Myocyte (in vitro differentiated cells): ENCODE data around the gene CDK5. TPM values are rescaled to one million over a fixed set of nuclear protein-coding genes. Genes with fewer than 3 reads are reported as not detected.
"Not testable (repeated sequence)": the region's sequence is repeated elsewhere in the genome, so short reads cannot be mapped to it uniquely, and the experiment has no call there.

Experiments used
- DNase-seq: peaks from one replicate; pipeline ENCODE4 v3.0.0-alpha.2; 2012; ENCODE audit warnings: low read depth
- total RNA-seq: library from RNA; depleted of rRNA; stranded (reverse); fragments of >200 nt; gene quantifications from 2 replicates; pipeline ENCODE4 v1.2.3, GENCODE V29; 2014

CDK5 gene
- total RNA-seq, 1 donor from 2014 or later: 34.0 TPM

- no peak for DNase-seq
These were observed 21.8 kb downstream of the CDK5 start for GRCh38 chr7:151035902-151036301.

DNA sequence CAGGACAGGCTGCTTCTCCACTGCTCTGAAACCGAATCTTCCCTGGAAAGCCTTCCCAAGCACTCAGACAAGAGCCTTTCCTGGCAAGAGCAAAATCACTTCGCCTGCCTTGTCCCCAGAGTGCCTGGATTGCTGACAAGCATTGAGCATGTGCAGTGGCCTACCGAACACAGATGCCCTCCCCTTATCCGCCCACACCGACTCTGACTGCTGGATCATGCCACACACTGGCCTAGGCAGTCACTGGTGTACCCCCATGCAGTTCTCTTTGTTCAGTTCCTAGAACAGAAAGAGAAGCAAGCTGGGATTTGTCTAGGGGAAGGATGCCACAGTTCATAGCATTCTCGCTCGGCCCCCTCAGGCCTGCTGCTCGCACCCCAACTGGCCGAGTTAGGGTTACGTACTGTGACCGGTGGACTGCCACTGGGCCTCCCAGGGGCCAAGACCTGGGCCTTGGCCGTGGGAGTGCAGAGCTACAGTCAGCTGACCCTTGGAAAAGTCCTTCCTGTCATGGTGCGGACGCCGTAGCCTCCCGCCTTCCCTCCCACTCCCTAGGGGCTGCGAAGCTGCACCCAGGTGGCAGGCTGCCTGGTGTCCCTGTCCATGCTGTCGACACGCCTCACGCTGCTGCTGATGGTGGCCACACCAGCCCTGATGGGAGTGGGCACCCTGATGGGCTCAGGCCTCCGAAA lies 22.5 kb downstream of the CDK5 start:
- no peak for DNase-seq

DNA sequence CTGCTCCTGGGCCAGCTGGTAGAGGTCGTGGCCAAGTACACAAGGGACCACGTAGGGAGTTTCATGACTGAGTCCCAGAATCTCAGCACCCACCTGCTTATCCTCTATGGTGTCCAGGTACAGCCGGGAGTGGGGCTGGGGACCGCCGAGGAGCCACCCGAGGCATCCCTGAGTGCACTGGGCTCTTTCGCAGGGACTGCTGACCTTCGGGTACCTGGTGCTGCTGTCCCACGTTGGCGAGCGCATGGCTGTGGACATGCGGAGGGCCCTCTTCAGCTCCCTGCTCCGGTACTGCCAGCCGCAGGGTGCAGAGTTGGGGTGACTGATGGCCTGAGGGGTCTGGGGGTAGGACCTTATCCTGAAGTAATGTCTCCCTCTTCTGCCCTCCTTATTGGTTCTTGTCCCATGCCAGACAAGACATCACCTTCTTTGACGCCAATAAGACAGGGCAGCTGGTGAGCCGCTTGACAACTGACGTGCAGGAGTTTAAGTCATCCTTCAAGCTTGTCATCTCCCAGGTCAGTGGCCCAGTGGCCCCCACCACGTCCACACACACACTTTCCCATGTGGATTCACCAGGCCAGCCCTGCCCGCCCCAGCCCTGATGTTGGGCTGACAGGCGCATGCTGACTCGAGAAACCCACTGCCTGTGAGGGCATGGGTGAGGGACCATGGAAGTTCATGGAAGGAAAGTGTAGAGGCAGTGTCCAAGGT lies 23.2 kb downstream of the CDK5 start:
- DNase-seq: no peak

GRCh38 chr7:151033864-151034249 lies 23.8 kb downstream of the CDK5 start:
- no peak for DNase-seq

- no peak for DNase-seq
These were observed 24.5 kb downstream of the CDK5 start for GRCh38 chr7:151032936-151033863.

GRCh38 chr7:151031011-151031410 lies 26.7 kb downstream of the CDK5 start:
- DNase-seq: no peak

DNA sequence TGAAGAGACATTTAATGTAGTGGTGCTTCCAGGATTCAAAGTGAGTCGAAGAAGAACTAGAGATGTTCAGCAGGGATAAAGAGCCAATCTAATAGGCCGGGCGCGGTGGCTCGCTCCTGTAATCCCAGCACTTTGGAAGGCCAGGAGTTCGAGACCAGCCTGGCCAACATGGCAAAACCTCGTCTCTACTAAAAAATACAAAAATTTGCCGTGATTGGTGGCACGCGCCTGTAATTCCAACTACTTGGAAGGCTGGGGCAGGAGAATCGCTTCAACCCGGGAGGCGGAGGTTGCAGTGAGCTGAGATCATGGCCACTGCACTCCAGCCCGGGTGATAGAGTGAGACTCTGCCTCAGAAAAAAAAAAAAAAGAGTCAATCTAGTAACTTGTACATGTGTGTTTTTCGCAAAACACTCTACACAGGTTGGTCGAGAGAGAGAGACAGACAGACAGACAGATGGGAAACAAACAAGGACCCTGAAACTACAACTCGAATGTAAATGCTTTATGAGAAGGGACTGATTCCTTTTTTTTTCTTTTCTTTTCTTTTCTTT lies 28.7 kb downstream of the CDK5 start:
- no peak for DNase-seq

GRCh38 chr7:151028131-151028947 lies 29.4 kb downstream of the CDK5 start, which contains the start of gene ABCB8:
Gene ABCB8 (plus strand): TSS chr7:151028450. CDS start chr7:151028516, 66 bp downstream.
- peak; percentile 100 for DNase-seq

GRCh38 chr7:151027728-151028130 lies 30.0 kb downstream of the CDK5 start:
- not testable (repeated sequence) for DNase-seq

- not testable (repeated sequence) for DNase-seq
These were observed 30.6 kb downstream of the CDK5 start for GRCh38 chr7:151026771-151027727.

DNA sequence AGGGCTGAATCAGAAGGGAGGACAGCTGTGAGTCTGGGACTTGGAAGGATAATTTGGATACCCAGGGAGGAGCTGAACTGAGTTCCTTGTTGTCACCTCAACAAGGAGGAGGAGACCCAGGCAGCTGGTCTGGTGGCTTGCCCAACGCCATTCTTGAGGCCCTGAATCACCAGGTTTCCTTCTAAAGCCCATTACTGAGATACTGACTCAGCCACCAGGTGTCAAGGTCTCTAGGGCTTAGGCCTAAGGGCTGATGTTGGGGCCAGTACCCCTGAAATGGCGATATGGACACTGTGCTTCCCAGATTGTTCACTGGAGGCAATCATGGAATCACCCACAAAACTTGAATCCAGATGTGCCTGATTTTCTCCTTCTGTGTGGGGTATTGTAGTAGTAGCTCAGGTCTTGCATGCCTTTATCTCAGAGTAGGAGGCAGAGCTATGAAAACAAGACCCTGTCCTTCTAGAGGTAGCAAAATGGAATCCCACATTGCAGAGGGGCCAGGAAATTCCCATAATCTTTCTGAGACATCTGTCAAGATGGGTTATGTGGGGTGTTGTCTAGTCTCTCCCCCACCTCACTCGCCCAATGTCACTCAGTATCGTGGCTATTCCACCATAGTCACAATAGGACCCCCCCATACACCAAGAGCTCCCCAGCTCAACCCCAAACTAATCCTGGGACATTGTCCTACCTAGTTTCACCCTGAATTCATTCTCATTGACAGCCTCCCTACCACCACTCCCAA lies 31.6 kb downstream of the CDK5 start:
- peak; percentile 65 for DNase-seq

DNA sequence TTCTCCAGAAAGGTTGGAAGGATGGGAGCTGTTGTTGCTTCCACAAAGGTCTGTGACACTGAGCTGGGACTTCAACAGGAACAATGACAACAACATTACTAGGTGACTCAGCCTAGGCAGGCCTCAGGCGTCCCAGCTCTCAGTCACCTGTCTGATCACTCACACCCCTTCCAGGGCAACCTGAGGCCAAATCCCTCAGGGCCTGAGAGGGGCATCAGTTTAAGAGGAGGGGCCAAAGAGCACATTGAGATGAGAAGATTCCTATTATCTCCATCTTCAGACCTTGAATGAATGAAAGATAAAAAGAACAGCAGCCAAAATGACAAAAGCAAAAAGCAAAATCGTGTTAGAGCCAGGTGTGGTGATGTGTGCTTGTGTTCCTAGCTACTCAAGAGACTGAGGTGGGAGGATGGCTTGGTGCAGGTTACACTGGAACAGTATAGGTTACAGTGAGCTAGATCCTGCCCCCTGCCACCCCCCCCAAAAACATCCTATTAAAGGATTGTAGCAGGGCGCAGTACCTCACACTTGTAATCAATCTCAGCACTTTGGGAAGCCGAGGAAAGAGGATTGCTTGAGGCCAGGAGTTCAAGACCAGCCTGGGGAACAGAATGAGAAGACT lies 33.2 kb downstream of the CDK5 start, which contains the start of gene ATG9B:
TSS of gene ATG9B (minus strand) at position 60 of the 622 bp plus-strand sequence. CDS start 71 bp downstream, outside the sequence.
- DNase-seq: no peak

- no peak for DNase-seq
These were observed 34.5 kb downstream of the CDK5 start for GRCh38 chr7:151023232-151023631.

- DNase-seq: no peak
These were observed 37.5 kb downstream of the CDK5 start for GRCh38 chr7:151020231-151020630.

DNA sequence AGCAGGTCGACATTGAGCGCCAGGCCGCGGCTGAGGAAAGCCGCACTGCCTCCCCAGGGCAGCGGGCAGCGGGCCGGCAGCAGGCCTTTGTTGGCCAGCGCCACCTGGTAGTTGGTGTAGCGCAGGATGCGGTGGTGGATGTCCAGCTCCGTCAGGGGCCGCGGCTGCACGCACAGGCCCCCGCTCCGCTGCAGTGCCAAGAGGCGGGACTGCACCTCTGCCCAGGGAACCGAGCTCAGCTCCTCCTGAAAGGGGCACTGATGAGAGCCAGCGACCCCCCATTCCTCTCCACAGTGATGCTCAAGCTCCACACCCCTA lies 38.6 kb downstream of the CDK5 start:
- DNase-seq: no peak

DNA sequence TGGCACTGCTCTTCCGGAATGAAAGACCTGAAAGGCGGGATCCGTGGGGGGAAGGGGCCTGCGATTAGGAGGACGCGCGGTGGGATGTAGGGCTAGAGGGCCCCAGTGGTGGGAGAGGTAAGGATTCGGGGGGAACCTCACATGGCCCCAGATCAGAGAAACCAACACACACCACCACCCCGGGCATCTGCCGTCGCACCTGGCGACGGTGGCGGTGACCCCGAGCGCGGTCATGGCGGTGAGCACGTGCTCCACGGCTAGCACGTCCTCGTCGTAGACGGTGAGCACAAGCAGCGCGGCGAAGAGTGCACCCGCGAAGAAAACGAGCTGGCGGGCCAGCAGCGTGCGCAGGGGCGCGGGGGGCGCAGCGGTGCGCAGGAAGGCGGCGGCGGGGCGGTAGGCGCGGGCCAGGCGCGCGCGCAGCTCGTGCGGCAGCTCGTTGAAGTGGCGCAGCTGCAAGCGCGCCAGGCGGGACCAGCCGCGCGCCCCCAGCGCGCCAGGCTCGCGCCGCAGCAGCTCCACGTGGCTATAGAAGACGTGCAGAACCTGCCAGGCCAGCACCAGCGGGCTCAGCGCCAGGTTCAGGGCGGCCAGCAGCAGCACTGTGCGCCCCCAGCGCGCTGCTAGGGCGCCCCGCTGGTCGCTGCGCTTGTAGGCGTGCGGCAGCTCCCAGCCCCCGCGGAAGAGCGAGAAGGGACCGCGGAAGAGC lies 39.1 kb downstream of the CDK5 start:
- no peak for DNase-seq

GRCh38 chr7:151017953-151018420 lies 39.7 kb downstream of the CDK5 start:
- peak; percentile 39 for DNase-seq
